Transverse colon (tissue), 4 donors: ENCODE measurements around the gene EARS2. TPM values are rescaled to one million over a fixed set of nuclear protein-coding genes. Genes with fewer than 3 reads are reported as not detected.

ENCODE experiments used
- DNase-seq: peaks from one replicate; pipeline ENCODE4 v3.0.0-alpha.2; 2019
- H3K27ac ChIP-seq, 4 donors: fragments of 200-600 bp; sonication (generic); 2 replicates each; pipeline ENCODE4 v1.5.1; 2016 to 2018; ENCODE audit warnings: inconsistent platforms in 4 of 4
- H3K27me3 ChIP-seq: fragments of 200-600 bp; sonication (generic); 2 replicates; pipeline ENCODE4 v1.5.1; 2017; ENCODE audit warnings: inconsistent platforms
- H3K36me3 ChIP-seq, 4 donors: fragments of 200-600 bp; sonication (generic); 2 replicates each; pipeline ENCODE4 v1.5.1; 2017 to 2019; ENCODE audit warnings: inconsistent platforms in 4 of 4
- H3K4me1 ChIP-seq, 4 donors: fragments of 200-600 bp; sonication (generic); 2 replicates each; pipeline ENCODE4 v1.5.1; 2017 to 2020; ENCODE audit warnings: inconsistent platforms in 4 of 4
- H3K4me3 ChIP-seq, 4 donors: fragments of 200-600 bp; sonication (generic); 1 replicate in 1 of 4; 2 replicates in 3 of 4; pipeline versions ENCODE4 v1.5.1 to v1.6.1; 2017 to 2019; ENCODE audit warnings: inconsistent platforms in 4 of 4
- H3K9me3 ChIP-seq, 2 donors: fragments of 200-600 bp; sonication (generic); 2 replicates each; pipeline ENCODE4 v1.5.1; 2017 to 2019; ENCODE audit warnings: inconsistent platforms in 2 of 2
- EP300 ChIP-seq: sonication (generic); formaldehyde crosslinking; IDR thresholded peaks from one replicate; pipeline ENCODE4 v1.6.1; 2017; ENCODE audit warnings: antibody characterized with exemption, low read depth
- POLR2A ChIP-seq: fragments of 450-650 bp; IDR thresholded peaks from one replicate; pipeline ENCODE4 v1.6.1; 2016; ENCODE audit warnings: antibody characterized with exemption, mild to moderate bottlenecking, moderate library complexity
- POLR2AphosphoS5 ChIP-seq, 3 donors: sonication (generic); formaldehyde crosslinking; IDR thresholded peaks; one replicate each; pipeline ENCODE4 v1.6.1; 2016; ENCODE audit warnings: antibody characterized with exemption in 3 of 3
- WGBS, 2 donors: methylation state at CpG; one replicate each; pipeline ENCODE4 v1.1.5; 2018; ENCODE audit warnings: low coverage in 1 of 2; 5-methylcytosine and 5-hydroxymethylcytosine counted together
- in situ Hi-C, 4 donors: fragments of 200-750 bp; cut with MboI; loops; one replicate each; pipeline versions ENCODE4 v1.15.0 to v1.15.1; 2017; ENCODE audit warnings: low sequenced_read_pairs in 3 of 4, low pct_ligation_motif_present in 1 of 4, low pct_unique_long_range_greater_than_20kb in 1 of 4
- intact Hi-C: fragments of 100-400 bp; cut with DNase I; formaldehyde crosslinking; loops from one replicate; pipeline ENCODE4 v1.15.1; 2023; ENCODE audit warnings: low total_unique reads
- total RNA-seq, 4 donors: library from RNA; depleted of rRNA; stranded (reverse); fragments of >200 nt; gene quantifications; one replicate each; pipeline ENCODE4 v1.1.0, GENCODE V29; 2016
- TF ChIP-seq, protein P1 (sequence below), 5 experiments: fragments of 200-600 bp in 3 of 5; fragments of 450-650 bp in 2 of 5; sonication (generic) in 3 of 5; IDR thresholded peaks; 1 replicate in 2 of 5; 2 replicates in 3 of 5; pipeline ENCODE4 v1.5.1; 2016 to 2017; ENCODE audit warnings: antibody characterized with exemption in 5 of 5, inconsistent platforms in 3 of 5, mild to moderate bottlenecking in 2 of 5, moderate library complexity in 1 of 5

EARS2 gene
- total RNA-seq, 4 donors from 2014 or later, result 9.4 to 88.2 (median 14.3) TPM

- Histone ChIP-seq H3K36me3 (peaks cover 0 to 77% (median 38%) of the 10 kb centered on the region in 4 donors), H3K9me3 (no peaks in the 10 kb centered on the region), H3K4me1 (no peaks in the 10 kb centered on the region), H3K4me3 (no peak overlapping the region), H3K27ac (no peak overlapping the region), H3K27me3 (no peaks in the 10 kb centered on the region)
- intact Hi-C loops (no loop called here), in situ Hi-C loops (no loop called here)
- DNase-seq, result no peak
- TF ChIP-seq POLR2A, result no peak
- no peak for TF ChIP-seq POLR2AphosphoS5 (IDR thresholded peaks at IDR 0.05)
- TF ChIP-seq EP300, result no peak
- TF ChIP-seq, protein P1, sequence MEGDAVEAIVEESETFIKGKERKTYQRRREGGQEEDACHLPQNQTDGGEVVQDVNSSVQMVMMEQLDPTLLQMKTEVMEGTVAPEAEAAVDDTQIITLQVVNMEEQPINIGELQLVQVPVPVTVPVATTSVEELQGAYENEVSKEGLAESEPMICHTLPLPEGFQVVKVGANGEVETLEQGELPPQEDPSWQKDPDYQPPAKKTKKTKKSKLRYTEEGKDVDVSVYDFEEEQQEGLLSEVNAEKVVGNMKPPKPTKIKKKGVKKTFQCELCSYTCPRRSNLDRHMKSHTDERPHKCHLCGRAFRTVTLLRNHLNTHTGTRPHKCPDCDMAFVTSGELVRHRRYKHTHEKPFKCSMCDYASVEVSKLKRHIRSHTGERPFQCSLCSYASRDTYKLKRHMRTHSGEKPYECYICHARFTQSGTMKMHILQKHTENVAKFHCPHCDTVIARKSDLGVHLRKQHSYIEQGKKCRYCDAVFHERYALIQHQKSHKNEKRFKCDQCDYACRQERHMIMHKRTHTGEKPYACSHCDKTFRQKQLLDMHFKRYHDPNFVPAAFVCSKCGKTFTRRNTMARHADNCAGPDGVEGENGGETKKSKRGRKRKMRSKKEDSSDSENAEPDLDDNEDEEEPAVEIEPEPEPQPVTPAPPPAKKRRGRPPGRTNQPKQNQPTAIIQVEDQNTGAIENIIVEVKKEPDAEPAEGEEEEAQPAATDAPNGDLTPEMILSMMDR (IDR thresholded peaks at IDR 0.05), result no peak
- 83 to 94% methylated on average over 1 to 8 of the region's 8 CpGs for WGBS, 2 donors
Measured at GRCh38 chr16:23566724-23567123, 9.6 kb upstream of the EARS2 start.

- WGBS, 2 donors, result 88 to 100% methylated on average over 2 to 9 of the region's 9 CpGs
- Histone ChIP-seq H3K27ac (no peak overlapping the region), H3K36me3 (peaks cover 0 to 64% (median 30%) of the 10 kb centered on the region in 4 donors), H3K27me3 (no peaks in the 10 kb centered on the region), H3K9me3 (no peaks in the 10 kb centered on the region), H3K4me3 (no peak overlapping the region), H3K4me1 (peaks cover 0 to 5% (median 0%) of the 10 kb centered on the region in 4 donors)
- DNase-seq, result no peak
- in situ Hi-C loops (no loop called here), intact Hi-C loops (no loop called here)
- TF ChIP-seq POLR2A (no peak), EP300 (no peak), POLR2AphosphoS5 (IDR thresholded peaks at IDR 0.05) (no peak)
- TF ChIP-seq, protein P1 (IDR thresholded peaks at IDR 0.05), result no peak
Measured at GRCh38 chr16:23564575-23565363, 7.6 kb upstream of the EARS2 start.

- WGBS, 2 donors, result 73 to 95% methylated on average over 1 to 6 of the region's 6 CpGs
Measured at GRCh38 chr16:23563186-23563585, 6.0 kb upstream of the EARS2 start.

GRCh38 chr16:23562505-23562904 is 5.4 kb upstream of the EARS2 start:
- TF ChIP-seq POLR2A (no peak), POLR2AphosphoS5 (IDR thresholded peaks at IDR 0.05) (no peak), EP300 (no peak)
- TF ChIP-seq, protein P1 (IDR thresholded peaks at IDR 0.05), result no peak
- Histone ChIP-seq H3K27me3 (no peaks in the 10 kb centered on the region), H3K4me3 (no peak overlapping the region), H3K4me1 (peaks cover 10 to 21% (median 12%) of the 10 kb centered on the region in 4 donors), H3K9me3 (no peaks in the 10 kb centered on the region), H3K36me3 (peaks cover 0 to 51% (median 22%) of the 10 kb centered on the region in 4 donors), H3K27ac (no peak overlapping the region)
- WGBS, 2 donors, result 85 to 98% methylated on average over 3 to 13 of the region's 13 CpGs
- DNase-seq, result no peak
- in situ Hi-C loops, result no loop called here
- intact Hi-C loops, result no loop called here

More at GRCh38 chr16:23563186-23563585, 6.0 kb upstream of the EARS2 start:
- Histone ChIP-seq H3K4me1 (peaks cover 8 to 19% (median 11%) of the 10 kb centered on the region in 4 donors), H3K27me3 (no peaks in the 10 kb centered on the region), H3K4me3 (no peak overlapping the region), H3K36me3 (peaks cover 0 to 54% (median 25%) of the 10 kb centered on the region in 4 donors), H3K27ac (no peak overlapping the region), H3K9me3 (no peaks in the 10 kb centered on the region)
- in situ Hi-C loops (no loop called here), intact Hi-C loops (no loop called here)
- no peak for DNase-seq
- TF ChIP-seq EP300, result no peak
- no peak for TF ChIP-seq POLR2AphosphoS5 (IDR thresholded peaks at IDR 0.05)
- TF ChIP-seq, protein P1 (IDR thresholded peaks at IDR 0.05), result no peak
- no peak for TF ChIP-seq POLR2A
